Mucosa of rectum (tissue), 2 donors: ENCODE data around the gene CLEC16A.

Source experiments
- H3K27ac ChIP-seq, 2 donors: one replicate each; pipeline ENCODE4 v1.7.0; 2013; ENCODE audit warnings: inconsistent platforms in 2 of 2, low read depth in 2 of 2, low read length in 2 of 2
- H3K27me3 ChIP-seq, 2 donors: one replicate each; pipeline ENCODE4 v1.7.0; 2013; ENCODE audit warnings: low read length in 2 of 2; ENCODE audit not compliant: control insufficient read depth in 2 of 2, insufficient read depth in 2 of 2
- H3K36me3 ChIP-seq, 2 donors: one replicate each; pipeline ENCODE4 v1.7.0; 2013; ENCODE audit warnings: low read length in 2 of 2; ENCODE audit not compliant: control insufficient read depth in 2 of 2, insufficient read depth in 2 of 2
- H3K4me1 ChIP-seq, 2 donors: one replicate each; pipeline ENCODE4 v1.7.0; 2013; ENCODE audit warnings: low read length in 2 of 2, mild to moderate bottlenecking in 1 of 2; ENCODE audit not compliant: control insufficient read depth in 2 of 2, insufficient read depth in 2 of 2
- H3K4me3 ChIP-seq, 2 donors: one replicate each; pipeline ENCODE4 v1.7.0; 2013; ENCODE audit warnings: low read length in 2 of 2
- H3K9ac ChIP-seq, 2 donors: one replicate each; pipeline ENCODE4 v1.7.0; 2013; ENCODE audit warnings: low read length in 2 of 2, low read depth in 1 of 2, mild to moderate bottlenecking in 1 of 2
- H3K9me3 ChIP-seq, 2 donors: one replicate each; pipeline ENCODE4 v1.7.0; 2013; ENCODE audit warnings: low read length in 2 of 2; ENCODE audit not compliant: control insufficient read depth in 2 of 2
- donor health status: healthy.
- donor health status: Normal muscosa, but diverticular disease.

CLEC16A gene

DNA sequence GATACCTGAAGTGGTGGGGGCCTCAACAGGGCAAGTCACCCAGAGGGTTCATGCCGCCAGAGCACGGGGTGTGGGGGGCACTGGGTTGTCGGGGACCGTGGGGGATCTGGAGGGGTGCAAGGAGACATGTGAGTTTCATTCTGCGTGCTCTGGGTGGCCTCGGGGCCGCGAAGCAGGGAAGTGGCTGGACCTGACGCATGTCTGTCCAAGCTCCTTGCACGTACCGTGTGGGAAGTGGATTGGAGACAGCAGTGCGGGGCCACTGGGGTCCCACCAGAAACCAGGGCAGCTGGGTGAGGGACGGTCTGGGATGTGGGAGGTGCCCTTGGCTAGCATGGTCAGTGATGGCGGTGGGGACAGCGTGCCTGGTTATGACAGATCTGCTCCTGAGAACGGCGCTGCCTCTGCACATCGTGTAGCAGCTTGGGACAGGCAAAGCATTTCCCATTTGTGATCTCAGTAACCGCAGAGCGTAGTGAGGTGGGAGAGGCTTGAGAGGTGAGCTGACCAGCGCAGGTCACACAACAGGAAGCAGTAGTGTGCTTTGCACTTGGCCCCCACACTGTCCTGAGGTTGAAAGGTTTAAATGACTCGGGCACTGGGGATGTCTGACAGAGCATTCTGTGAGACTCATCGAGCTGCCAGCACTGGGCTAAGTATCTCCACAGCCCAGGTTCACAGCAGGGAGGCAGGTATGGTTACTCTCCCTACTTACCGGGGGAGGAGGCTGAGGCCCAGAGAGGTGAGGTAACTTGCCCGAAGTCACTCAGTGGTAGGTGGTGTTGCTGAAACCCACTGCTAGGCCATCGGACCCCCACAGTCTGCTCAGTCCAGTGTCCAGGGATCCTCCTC, 197.3 kb downstream of the CLEC16A start:
- no peak overlapping the region for H3K4me3 ChIP-seq
- no peak overlapping the region for H3K27ac ChIP-seq
- H3K9me3 ChIP-seq, result no peaks in the 10 kb centered on the region
- H3K27me3 ChIP-seq, result no peaks in the 10 kb centered on the region
- H3K4me1 ChIP-seq, result no peaks in the 10 kb centered on the region
- H3K36me3 ChIP-seq, result peaks cover 0 to 5% of the 10 kb centered on the region in 2 donors
- H3K9ac ChIP-seq, result no peak overlapping the region

DNA sequence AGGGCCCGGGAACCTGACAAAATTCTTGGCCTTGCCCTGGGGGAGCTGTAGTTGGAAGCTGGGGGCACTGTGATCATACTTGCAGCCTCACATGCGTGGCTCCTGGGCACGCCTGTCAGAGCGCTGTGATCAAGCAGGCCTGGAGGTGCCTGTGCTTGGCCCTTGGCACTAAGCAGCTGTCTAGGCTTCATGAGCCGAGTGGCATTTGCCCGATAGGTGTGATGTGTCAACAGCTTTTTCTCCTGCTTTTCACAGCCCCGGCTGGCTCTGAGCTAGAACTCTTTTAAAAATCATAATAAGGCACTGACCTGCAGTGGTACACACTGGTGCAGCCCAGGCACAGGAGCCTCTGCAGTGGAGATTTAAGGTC, 197.9 kb downstream of the CLEC16A start:
- Histone ChIP-seq H3K27me3 (no peaks in the 10 kb centered on the region), H3K9me3 (no peaks in the 10 kb centered on the region), H3K36me3 (peaks cover 0 to 3% of the 10 kb centered on the region in 2 donors), H3K4me3 (no peak overlapping the region), H3K4me1 (no peaks in the 10 kb centered on the region), H3K9ac (no peak overlapping the region), H3K27ac (no peak overlapping the region)

DNA sequence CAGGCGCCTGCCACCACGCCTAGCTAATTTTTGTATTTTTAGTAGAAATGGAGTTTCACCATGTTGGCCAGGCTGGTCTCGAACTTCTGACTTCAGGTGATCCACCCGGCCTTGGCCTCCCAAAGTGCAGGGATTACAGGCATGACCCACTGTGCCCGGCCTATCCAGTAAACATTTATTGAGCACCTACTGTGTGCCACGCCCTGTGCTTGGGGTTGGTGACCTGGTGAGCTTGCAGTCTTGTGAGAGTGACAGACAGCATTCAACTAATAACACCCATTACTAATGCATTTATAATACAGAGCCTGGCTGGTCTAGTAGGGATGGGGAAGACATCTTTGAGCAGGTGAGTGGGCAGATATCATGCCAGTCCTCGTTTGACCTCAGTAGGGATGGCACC, 198.6 kb downstream of the CLEC16A start:
- H3K4me1 ChIP-seq, result no peaks in the 10 kb centered on the region
- H3K4me3 ChIP-seq, result no peak overlapping the region
- peaks cover 0 to 3% of the 10 kb centered on the region in 2 donors for H3K36me3 ChIP-seq
- no peak overlapping the region for H3K9ac ChIP-seq
- H3K9me3 ChIP-seq, result no peaks in the 10 kb centered on the region
- no peaks in the 10 kb centered on the region for H3K27me3 ChIP-seq
- H3K27ac ChIP-seq, result no peak overlapping the region

DNA sequence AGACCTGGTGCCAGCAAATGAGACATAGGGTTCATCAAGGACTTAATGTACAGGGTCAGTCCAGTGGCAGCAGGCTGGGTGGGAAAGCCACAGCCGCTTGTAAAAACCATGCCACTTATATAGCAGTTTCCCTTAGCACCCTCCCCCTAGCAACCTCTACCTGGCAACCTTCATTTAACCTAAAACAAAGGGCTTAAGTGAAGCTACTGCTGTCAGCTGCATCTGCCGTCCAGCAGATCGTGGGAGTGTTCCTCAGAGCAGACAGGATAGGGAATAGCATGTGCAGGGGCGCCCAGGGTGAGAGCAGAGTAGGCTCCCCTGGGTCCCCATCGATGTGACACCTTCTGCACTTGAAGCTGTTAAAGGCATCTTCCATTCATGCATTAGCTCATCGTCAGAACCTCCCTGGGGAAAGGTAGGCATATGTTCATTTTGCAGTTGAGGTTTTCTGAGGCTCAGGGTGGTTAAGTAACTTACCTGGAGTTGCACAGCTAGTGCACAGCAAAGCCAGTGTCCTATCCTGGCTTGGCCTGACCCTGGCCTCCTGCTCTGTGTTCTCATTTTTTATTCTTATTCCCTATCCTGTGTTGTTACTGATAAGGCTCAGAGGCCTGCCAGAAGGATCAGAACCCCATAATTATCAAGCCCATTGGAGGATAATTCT, 199.1 kb downstream of the CLEC16A start:
- no peak overlapping the region for H3K27ac ChIP-seq
- peaks cover 0 to 3% of the 10 kb centered on the region in 2 donors for H3K36me3 ChIP-seq
- no peaks in the 10 kb centered on the region for H3K4me1 ChIP-seq
- H3K27me3 ChIP-seq, result no peaks in the 10 kb centered on the region
- no peaks in the 10 kb centered on the region for H3K9me3 ChIP-seq
- H3K4me3 ChIP-seq, result no peak overlapping the region
- no peak overlapping the region for H3K9ac ChIP-seq

DNA sequence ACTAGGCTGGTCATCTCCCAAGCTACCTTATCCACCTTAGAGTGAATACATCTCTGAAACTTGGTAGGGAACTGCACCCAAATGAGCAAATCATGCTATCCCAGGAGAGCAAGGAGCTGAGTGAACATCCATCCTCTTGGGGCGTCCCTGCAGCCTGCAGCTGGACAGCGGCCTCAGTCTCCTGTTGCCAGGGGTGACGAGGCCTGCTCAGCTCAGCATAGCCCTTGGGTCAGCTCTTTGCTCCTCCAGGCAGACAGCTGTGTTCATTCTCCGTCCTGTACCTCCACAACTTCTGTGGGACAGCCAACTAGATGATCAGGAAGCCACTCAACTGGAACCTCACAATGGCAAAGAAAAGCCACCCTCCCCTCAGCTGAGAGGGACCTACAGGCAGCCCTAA, 199.8 kb downstream of the CLEC16A start:
- no peak overlapping the region for H3K4me3 ChIP-seq
- no peaks in the 10 kb centered on the region for H3K4me1 ChIP-seq
- H3K27ac ChIP-seq, result no peak overlapping the region
- H3K9me3 ChIP-seq, result no peaks in the 10 kb centered on the region
- peaks cover 0 to 3% of the 10 kb centered on the region in 2 donors for H3K36me3 ChIP-seq
- H3K9ac ChIP-seq, result no peak overlapping the region
- H3K27me3 ChIP-seq, result no peaks in the 10 kb centered on the region

DNA sequence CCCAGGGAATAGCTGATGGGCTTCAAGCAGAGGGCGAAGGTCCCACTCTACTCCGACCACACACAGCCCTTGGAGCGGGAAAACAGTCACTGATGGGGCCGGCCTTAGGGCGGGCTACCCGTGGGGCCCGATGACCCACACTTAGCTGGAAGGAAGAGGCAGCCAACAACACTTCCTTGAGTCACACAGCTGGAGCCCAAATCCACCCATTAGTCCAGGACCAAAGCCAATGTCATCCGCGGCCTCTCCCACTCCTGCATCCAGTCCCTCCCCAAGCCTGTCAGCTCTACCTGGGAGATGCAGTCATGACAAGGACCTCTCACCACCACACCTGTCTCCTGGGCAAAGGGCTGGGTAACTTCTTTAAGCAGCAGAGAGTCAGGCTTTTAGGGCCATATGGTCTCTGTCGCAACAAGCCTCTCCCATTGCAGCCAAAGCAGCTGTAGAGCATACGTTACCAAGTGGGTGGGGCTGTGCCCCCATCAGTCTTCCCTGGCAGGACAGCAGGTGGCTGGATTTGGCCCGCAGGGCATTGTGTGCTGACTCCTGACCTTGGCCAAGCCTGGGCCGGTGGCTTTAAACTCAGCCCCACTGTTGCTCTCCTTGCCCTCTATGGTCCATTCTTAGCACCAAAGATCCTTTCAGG, 200.9 kb downstream of the CLEC16A start:
- no peaks in the 10 kb centered on the region for H3K4me1 ChIP-seq

DNA sequence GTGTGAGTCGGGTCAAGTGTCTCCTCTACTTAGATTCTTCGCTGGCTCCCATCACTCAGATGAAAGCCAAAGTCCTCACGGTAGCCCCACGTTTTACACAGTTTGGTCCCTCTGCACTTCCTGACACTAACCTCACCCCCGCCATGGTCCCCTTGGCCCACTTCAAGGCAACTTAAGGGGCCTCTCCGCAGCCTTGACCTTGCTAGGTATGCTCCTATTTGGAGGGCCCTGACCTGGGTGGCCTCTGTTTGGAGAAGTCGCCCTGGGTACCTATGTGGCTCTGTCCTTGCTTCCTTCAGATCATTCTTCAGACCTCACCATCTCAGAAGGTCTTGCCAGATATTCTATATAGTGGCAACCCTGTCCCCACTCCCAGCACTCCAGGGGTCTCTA, 201.5 kb downstream of the CLEC16A start:
- H3K36me3 ChIP-seq, result peaks cover 0 to 3% of the 10 kb centered on the region in 2 donors

More for the DNA sequence above, 200.9 kb downstream of the CLEC16A start:
- H3K9me3 ChIP-seq, result no peaks in the 10 kb centered on the region
- H3K4me3 ChIP-seq, result no peak overlapping the region
- no peak overlapping the region for H3K9ac ChIP-seq
- no peaks in the 10 kb centered on the region for H3K27me3 ChIP-seq
- H3K36me3 ChIP-seq, result peaks cover 0 to 3% of the 10 kb centered on the region in 2 donors
- no peak overlapping the region for H3K27ac ChIP-seq

DNA sequence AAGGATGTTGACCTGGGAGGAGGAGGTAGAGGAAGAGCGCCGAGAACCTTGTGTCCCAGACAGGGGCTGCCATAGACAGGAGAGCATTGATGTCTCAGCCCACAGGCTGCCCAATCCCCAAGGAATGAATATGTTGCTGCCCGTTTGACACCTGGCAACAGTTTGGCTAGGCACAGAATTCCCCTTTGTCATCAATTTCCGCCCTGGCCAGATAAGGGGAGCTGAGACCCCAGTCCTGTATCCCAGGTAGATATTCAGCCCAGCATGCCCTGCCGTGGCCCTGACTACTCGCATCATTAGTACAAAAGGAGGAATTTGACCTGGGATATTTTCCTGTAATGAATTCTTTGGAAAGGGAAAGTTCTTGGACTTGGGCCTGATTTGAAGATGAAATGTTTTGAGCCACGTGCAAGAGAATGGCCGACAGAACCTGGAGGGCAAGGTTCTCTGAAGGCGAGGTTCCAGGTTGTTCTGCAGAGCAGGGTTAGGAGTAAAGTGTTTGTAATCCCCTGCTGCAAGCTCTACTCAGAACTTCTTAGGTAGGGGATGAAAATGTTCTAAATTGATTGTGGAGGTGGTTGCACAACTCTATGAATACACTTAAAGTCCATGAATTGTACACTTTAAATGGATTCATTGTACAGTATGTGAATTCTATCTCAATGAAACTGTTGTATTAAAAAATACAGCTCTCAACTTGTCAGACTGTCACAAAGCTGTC, 202.8 kb downstream of the CLEC16A start:
- no peaks in the 10 kb centered on the region for H3K27me3 ChIP-seq
- no peak overlapping the region for H3K27ac ChIP-seq
- H3K9me3 ChIP-seq, result no peaks in the 10 kb centered on the region
- H3K9ac ChIP-seq, result no peak overlapping the region
- peaks cover 0 to 3% of the 10 kb centered on the region in 2 donors for H3K36me3 ChIP-seq
- H3K4me1 ChIP-seq, result no peaks in the 10 kb centered on the region
- H3K4me3 ChIP-seq, result no peak overlapping the region

More for the DNA sequence above, 201.5 kb downstream of the CLEC16A start:
- Histone ChIP-seq H3K9ac (no peak overlapping the region), H3K27ac (no peak overlapping the region), H3K4me1 (no peaks in the 10 kb centered on the region), H3K9me3 (no peaks in the 10 kb centered on the region), H3K27me3 (no peaks in the 10 kb centered on the region), H3K4me3 (no peak overlapping the region)

DNA sequence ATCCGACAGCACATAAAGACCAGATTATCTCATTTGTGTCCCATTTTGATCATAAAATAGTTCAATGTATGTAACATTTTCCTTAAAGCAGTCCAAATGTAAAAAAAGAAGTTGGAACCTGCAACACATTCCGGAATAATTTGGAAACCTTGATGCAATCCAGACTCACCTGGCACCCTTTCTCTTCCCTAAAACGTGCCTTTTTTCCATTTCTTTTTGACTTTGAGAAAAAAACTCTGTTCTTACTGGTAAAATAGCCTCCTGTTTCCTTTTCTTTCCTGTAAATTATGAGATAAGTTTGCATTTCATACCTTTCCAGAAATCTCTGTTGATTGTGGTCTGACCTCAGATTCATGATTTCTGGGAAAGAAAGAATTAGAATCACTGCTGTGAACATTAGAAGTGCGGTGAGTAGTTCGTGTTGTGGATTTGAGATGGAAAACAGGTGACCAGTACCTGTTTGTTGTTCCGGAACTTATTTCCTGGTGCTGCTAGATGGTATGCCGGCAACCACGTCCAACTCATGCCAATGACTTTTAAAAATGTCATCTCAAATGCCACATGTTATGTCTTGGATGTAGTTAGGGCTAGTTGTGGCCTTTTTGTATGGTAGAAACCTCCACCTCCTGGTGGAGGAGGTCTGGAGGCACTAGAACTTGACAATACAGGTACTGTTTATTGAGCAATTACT, 203.5 kb downstream of the CLEC16A start:
- Histone ChIP-seq H3K27me3 (no peaks in the 10 kb centered on the region), H3K27ac (no peak overlapping the region), H3K9ac (no peak overlapping the region), H3K4me1 (no peaks in the 10 kb centered on the region), H3K36me3 (peaks cover 0 to 3% of the 10 kb centered on the region in 2 donors), H3K4me3 (no peak overlapping the region), H3K9me3 (no peaks in the 10 kb centered on the region)
